Right lobe of liver (tissue), 4 donors: ENCODE results near the gene LRCH1.

ENCODE experiments used
- CTCF ChIP-seq, 4 donors: fragments of 200-600 bp in 3 of 4; fragments of 450-650 bp in 1 of 4; IDR thresholded peaks; one replicate each; pipeline versions ENCODE4 v1.5.1 to v1.8.0; 2016 to 2022; ENCODE audit warnings: antibody characterized with exemption in 4 of 4, mild to moderate bottlenecking in 2 of 4
- POLR2A ChIP-seq: fragments of 450-650 bp; IDR thresholded peaks from one replicate; pipeline ENCODE4 v1.6.1; 2017; ENCODE audit warnings: antibody characterized with exemption, mild to moderate bottlenecking
- donor health status: DM: no; HTN: no; CAD: no.
- donor health status: DM: no; HTN: no; CAD: no.
- donor health status: DM: no; HTN: yes; CAD: no.

GRCh38 chr13:46656786-46657185 is 103.8 kb downstream of the LRCH1 start:
- TF ChIP-seq CTCF (IDR thresholded peaks at IDR 0.05) (no peak), POLR2A (no peak)
